HG02870 (cell line): ENCODE results near the gene SCN4A.
"Not testable (repeated sequence)": the region's sequence is repeated elsewhere in the genome, so short reads cannot be mapped to it uniquely, and the experiment has no call there.

ENCODE experiments used
- ATAC-seq: cut with Tn5 transposase; IDR thresholded peaks from one replicate; pipeline ENCODE4 v1.9.1; 2021; ENCODE audit warnings: mild to moderate bottlenecking, moderate library complexity; ENCODE audit not compliant: unreplicated experiment

Gene SCN4A

DNA sequence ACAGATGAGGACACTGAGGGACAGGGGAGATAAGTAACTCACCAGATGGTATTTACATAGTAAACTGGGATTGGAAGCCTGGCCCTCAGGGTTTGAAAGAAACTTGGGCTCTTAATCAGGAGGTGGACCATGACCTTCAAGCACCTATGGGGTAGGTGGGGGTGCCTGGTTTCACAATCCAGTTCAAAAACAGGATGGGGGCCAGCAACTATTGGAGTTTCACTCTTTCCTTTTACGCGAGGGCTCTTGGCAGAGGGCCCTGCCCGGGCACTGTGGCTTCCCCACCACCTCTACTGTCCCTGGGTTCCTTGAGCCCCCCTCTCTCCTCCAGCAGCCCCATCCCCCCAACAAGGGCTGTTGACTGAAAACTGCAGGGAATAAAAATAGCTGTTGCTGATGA lies 14.1 kb upstream of the SCN4A start:
- no peak for ATAC-seq

DNA sequence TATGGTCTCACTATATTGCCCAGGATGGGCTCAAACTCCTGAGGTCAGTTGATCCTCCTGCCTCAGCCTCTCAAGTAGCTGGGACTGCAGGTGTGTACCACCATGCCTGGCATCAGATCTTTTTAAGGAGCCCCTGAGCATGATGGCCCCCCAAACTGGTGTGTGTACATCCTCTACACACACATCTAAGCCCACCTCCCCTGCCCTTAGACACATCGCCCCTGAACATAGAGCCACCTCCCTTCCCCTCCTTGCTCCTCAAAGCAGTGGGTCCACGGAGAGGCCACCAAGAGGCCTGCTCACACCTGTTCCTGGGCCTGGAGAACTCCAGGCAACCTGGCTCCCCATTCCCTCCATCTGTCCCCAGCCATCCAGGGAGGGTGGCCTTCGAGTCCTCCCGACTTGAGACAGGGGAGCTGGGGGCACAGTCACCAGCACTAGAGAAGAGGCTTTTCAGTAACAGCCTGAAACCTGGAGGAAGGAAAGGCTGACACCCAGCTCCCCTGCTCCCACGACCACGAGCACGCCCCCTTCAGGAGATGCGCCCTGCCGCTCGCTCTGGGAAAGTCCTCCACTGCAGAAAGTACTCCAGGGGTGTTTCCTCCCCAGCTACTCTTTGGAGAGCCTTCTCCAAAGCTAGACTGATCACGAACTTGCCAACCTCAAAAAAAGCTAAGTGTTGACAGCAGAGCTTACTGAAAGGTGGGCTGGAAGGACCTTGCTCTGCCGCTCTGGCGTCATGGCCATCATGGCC lies 12.8 kb upstream of the SCN4A start:
- ATAC-seq = no peak

DNA sequence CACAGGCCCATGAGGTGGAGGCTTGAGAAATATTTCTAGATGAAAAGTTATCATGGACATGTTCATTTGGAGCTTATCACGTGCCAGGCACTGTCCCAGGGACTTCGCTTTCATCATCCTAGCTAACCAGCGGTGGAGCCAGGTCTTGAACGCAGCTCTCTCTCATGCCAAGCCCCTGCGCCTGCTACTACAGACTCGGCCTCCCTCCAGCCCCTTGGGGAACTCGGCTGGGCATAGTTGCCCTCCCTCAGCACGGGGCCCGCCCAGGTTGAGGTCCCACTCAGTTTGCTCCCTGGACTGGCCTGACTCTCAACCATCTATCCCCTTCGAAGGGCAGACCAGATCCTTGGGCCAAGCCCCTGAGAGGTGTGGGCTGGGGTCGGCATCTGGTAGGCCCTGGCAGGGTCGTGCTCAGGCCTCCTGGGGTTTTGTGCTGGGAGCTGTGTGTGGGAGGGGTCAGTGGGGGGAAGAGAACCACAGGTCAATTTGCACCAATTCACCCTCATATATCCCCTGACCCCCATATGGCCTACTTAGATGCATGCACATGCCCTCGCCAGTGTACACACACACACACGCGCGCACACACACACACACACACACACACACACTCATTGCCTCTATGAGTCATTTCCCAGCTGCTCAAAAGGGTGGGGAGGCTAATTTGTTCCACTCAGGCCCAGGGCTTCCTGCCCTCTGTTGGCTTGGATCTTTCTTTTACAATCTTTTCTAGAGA lies 12.1 kb upstream of the SCN4A start:
- no peak for ATAC-seq

DNA sequence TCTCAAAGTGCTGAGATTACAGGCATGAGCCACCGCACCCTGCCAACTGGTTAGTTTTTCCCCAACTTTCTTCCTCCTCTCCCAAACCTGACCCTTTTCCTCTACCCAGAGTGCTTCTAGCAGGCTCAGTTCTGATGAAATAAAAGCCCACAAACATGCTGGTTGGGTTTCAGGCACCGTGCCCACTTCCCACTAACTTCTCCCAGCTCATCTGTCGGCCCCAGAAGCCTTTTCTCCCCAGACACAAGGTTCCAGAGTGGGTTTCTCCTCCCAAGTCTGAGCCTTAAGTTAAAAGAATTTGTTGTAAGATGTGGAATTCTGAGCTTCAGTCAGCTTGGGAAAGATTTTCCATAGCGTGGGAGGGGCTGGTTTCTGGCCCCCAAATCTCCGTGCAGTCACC lies 11.5 kb upstream of the SCN4A start:
- no peak for ATAC-seq

DNA sequence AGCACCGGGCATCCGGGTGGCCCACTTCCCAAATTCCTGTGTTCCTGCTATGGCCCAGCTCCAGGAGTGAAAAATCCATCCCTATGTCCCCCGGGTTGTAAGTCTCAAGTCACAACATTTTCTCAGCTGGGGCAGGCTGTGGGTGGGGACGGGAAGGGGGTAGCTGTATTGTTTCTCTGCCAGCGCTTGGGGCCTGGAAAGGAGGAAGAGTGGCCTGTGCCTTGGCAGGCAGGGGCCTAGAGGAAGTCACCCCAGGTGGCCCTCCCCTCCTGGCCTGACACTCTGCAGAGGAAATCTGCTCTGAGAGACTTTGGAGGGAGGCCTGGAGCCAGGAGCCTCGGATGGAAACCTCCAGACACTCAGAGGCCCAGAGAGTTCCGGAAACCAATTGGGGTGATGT lies 10.6 kb upstream of the SCN4A start:
- no peak for ATAC-seq

DNA sequence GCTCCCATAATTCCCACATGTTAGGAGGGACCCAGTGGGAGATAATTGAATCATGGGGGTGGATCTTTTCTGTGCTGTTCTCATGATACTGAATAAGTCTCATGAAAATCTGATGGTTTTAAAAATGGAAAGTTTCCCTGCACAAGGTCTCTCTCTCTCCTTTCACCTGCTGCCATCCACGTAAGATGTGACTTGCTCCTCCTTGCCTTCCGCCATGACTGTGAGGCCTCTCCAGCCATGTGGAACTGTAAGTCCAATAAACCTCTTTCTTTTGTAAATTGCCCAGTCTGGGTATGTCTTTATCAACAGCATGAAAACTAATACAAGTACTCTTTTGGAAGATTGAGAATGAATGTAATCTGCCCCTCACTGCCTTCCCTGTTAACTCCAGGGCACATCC lies 9.9 kb upstream of the SCN4A start:
- not testable (repeated sequence) for ATAC-seq

DNA sequence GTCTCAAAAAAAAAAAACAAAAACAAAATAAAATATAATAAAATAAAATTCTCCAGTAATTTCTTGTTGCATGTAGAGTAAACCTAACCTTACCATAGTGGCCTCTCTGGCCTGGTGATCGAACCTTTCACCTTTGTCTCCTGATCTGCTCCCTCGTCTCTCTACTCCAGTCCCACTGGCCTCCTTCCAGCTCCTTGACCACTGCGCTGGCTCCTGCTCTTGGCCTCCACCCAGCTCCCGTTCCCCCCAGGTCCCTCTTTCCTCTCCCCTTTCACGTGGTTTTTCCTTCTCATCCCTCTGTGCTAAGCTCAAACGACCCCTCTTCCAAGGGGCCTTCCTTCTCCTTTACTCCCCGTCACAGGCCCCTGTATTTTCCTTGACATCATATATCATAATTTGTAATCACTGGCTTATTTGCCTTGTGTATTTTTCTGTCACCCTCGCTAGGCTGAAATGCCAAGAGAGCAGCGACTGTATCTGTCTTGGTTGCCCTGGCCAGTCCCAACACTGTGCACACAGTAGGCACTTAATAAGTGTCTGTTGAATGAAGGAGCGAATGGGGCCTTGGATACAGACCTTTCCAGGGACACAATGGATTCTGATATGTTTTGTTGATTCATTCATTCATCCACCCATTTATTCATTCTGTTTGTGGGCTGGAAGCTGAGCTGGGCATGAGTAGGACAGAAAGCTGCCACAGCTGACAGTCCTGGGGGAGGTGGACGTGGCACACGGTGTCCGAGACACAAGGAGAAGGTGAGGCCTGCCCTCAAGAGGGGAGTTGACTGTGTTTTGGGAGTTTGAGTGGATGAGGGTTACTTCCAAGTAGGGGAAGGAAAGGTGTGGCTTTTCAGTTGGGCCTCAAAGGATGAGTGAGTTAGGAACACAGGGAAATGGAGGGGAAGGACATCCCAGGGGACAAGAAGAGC lies 5.8 kb upstream of the SCN4A start:
- ATAC-seq = no peak

DNA sequence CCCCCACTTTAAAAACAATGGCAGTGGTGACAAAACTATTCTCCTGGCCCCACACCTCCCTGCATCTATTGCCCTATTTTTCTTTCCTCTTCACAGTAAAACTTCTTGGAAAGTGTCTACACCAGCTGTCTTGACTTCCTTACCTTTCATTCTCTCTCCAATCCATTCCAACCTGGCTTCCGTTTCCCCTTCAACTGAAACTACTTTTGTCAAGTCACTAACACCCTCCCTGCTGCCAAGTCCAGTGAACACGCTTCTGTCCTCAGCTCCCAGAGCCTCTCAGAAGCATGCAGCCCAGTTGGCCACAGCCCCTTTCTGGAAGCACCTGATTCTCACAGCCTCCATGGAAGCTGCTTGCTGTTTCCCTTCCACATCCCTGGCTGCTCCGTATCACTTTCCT lies 4.0 kb upstream of the SCN4A start:
- ATAC-seq = no peak

DNA sequence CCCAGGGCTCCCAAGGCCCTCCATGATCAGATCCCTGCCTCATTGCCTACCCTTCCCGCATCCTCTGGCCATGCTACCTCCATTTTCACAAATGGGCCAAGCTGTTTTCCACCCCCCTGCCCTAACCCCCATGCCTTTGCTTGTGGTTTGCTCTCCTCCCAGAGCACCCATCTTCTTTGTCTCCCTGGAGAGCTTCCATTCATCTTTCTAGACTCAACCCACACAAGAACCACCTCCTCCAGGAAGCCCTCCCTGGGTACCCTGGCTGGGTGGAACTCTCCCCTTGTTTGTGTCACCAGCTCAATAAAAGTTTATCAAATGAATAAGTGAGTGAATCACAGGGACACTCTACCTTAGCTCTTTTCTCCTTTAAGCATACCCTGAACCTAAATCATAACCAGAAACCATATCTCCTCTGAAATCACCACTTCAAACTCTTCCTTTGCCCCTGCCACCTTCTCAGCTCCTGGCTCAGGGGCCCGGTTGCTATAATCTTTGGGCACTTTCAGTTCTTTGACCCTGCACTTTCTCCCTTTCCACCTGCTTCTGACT lies 2.9 kb upstream of the SCN4A start:
- ATAC-seq = no peak

DNA sequence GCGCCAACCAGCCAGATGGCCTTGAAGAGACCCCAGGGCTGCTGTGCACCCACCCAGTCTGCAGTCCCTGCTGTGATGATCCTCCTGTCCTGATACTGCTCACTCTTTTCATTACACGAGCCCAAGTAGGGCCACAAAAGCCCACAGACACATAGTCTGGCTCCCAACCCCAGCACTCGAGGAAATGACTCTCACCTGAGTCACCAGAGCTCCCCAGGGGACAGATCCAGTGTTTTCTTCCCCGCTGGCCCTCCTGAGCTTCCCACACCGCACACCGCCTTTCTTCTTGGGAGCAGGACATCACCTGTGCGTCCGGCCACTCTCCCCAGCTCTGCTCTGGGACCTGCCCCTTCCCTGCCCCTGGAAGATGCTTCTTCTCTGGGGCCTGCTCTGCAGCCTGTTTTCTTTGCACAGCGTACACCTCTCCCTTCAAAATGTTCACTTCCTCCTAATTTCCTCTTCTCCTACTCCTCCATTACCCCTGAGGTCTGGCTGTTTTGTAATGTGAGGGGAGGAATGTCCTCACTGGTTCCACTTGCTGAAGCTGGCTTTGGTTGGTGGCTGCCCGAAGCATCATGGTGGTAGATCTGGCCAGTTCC lies 2.0 kb upstream of the SCN4A start:
- no peak for ATAC-seq

DNA sequence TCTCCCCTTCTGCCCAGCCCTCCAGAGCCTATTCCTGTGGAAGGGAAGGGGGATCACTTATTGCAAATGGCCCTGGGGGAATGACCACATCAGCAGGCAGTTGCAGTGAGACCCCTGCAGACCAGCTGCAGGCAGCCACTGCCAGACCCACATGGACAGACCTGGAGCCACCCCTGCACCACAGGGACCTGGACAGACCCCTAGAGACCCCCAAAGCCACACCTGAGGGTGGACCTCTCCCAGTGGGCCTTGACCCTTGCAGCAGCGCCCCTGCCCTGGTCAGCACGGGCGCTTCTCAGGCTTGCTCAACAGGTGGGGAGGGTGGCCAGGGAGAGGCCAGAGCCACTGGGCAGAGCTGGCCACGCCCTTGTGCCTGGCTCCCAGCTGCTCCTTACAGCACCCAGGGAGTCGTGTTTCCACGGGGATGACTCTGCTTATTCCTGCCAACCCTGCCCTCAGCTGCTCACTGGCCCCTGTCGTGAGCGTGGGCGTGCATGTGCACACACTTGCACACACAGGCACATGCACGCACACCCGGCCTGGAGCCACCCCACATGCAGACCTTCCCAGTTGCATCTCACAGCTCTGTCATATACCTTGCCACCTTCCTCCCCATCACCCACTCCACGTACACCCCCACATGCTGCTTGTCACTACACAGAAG lies 1.3 kb upstream of the SCN4A start:
- ATAC-seq = no peak

DNA sequence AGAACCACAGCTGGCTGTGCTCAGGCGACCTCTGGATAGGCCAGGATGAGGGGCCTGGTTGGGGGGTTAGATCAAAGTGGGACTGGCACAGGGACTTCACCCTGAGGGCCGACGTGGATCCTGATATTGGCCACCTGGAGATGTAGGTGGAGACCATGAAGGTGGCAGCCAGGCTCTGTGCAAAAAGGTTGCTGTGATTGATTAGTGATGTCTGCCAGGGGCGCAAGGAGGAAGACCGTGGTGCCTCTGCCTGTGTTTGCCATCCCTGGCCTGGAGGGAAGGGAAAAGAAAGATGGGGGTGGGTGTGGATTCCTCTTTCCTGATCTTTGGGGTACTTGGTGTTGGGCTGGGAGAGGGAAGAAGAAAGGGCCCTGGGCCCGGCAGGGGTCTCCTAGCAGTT lies 529 bp upstream of the SCN4A start:
- ATAC-seq = no peak

DNA sequence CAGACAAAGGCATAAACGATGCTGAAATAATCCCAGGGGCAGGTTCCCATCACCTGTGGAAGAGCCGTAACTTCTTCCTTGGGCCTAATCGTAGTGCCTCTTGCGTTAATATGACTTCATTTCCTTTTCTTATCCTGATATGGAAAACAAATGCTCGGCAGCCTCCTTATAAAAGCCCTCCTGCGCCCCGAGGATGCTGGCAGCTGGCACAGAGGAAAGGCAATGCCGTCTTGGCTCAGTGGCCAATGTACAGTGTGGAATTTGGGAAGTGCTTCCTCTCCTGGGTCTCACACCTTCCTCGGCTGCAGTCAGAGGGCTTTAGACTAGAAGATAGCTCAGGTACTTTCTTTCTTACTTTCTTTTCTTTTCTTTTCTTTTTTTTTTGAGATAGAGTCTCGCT lies 3.4 kb downstream of the SCN4A start:
- no peak for ATAC-seq

DNA sequence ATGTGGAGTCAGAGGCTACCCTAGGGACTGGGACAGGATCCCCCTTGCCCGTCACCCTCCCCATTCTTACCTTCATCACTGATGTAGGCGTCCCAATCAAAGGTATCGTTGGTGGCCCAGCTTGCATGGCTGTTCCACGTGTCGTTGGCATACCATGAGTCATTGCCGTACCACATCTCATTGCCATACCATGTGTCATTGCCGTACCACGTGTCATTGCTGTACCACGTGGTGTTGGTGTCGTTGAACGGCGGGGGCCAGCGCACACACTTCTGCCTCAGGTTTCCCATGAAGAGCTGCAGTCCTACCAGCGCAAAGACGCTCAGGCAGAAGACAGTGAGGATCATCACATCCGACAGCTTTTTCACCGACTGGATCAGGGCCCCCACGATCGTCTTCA lies 4.8 kb downstream of the SCN4A start:
- ATAC-seq = no peak

DNA sequence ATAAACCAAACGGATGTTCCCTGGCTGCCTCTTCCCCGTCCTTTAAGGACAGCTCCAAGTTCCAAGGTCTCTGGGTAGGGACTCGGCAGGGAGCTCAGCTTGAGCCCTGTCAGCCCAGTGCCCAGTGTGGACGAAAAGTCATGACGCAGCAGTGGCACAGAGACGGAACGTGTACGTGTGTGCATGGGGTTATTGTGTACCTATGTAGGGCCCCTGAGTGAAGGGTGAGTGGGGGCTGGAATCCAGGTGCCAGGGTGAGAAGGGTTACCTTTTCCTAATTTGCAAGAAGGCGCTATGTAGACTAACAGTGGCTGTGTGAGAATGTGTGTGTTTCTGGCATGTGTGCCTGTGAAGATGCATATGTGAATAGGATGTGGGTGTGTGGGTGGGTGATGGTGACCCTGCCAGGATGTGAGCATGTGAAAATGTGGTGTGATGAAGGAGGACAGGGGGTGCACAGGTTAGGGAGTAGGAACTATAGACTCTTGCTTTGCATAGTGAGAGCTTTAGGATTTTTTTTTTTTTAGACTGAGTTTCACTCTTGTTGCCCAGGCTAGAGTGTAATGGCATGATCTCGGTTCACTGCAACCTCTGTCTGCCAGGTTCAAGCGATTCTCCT lies 6.0 kb downstream of the SCN4A start:
- ATAC-seq = no peak

DNA sequence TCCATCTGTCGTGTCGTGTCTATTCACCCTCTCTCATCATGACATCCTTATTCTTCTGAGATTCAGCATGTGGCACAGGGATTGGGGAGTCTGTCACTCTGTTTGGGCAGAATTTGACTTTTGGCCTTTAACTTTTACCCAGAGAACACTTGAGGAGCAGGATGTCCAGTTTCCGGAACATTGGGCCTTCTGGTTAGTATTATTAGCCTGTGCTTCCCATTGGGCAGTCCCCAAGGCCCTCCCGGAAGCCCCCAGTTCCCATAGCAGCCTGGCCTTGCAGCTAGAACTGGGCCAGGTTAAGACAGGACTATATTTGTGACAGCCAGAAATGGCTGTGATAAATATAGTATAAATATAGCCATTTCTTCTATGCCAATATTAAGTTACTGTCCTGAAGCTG lies 9.6 kb downstream of the SCN4A start:
- ATAC-seq = no peak

DNA sequence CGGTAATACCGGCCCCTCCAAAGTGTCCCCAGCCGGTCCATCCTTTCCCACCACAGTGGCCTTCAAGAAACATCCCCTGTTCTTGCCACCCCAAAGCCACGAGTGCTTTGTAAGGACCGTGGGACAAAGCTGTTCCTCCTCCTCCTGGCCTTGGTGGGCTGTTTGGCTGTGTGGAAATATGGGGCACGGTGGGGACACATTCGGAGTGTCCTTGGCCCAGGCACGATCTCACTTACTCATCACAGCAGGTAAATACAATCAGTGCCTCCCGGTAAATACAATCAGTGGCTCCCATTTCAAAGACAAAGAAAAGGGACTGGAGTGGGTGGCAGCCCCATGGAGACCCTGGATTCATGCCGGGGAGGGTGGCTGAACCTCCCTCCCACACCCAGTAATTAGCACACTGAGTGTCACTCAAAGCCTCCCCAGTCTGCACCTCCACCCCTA lies 10.4 kb downstream of the SCN4A start:
- ATAC-seq = no peak

DNA sequence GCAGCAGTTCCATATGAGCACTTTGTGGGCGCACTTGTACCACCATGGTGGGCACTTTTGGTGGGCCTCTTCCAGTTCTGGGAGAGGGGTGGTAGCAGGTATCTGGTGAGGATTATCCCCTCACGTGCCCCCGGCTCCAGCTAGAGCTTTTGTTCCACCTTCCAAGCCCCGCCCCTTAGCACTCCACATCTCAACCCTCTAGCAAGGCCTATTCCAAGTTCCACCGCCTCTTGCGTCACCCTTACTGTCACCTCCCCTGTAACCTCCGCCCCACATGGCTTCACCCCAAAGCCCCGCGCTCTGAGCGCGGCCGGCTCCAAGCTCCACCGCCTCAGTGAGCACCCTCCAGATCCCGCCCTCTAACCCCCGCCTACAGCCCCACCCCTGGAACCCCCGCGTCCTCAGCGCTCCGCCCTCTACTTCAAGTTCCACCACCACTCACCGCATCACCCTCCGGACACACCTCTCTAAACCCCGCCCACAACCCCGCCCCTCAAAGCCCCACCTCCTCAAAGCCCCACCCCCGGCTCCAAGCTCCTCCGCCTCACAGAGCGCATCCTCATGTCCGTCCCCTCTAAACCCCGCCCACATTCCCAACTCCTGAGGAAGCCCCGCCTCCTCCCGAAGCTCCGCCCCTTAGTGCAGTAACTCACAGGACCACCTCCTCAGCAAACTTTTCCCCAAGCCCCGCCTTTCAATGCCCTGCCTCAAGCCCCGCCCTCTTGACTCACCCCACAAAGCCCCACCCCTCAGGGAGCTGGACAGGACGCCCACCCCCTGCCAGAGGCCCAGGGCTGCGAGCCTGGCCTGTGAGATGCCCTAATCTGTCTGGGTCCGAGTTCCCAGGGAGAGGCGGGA lies 11.1 kb downstream of the SCN4A start:
- ATAC-seq = no peak

DNA sequence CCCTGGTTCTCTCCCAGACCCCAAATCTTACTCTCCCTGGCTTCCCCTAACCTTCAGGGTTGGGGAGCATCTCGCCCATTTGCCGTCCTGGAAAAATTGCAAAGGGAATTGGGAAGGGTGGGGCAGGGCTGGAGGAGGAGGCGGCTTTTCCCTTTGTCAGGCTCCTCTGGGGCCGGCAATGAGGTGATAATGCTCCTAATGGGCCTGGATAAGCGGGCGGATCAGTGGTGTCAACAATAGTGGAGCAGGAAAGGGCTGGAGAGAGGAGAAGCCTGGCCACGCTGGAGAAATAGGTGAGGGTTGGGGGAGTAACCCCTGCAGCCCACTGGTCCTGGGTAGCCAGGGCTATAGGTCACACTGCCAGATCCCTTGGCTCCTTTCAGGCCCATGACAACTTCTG lies 12.3 kb downstream of the SCN4A start:
- ATAC-seq = no peak
